HEK293 (cell line): ENCODE results near the gene JADE3.

Experiments used
- REPIN1 ChIP-seq: fragments of 450-650 bp; formaldehyde crosslinking; IDR thresholded peaks from 2 replicates; pipeline ENCODE4 v1.5.1; 2017; ENCODE audit warnings: missing biosample characterization, missing genetic modification characterization, low read depth
- ZBTB21 ChIP-seq: fragments of 450-650 bp; formaldehyde crosslinking; IDR thresholded peaks from 2 replicates; pipeline ENCODE4 v1.5.1; 2017; ENCODE audit warnings: missing biosample characterization, missing genetic modification characterization
- ZNF133 ChIP-seq: fragments of 450-650 bp; formaldehyde crosslinking; IDR thresholded peaks from 2 replicates; pipeline ENCODE4 v1.5.1; 2016; ENCODE audit warnings: missing biosample characterization, missing genetic modification characterization
- ZNF146 ChIP-seq: fragments of 450-650 bp; formaldehyde crosslinking; IDR thresholded peaks from 2 replicates; pipeline ENCODE4 v1.5.1; 2016; ENCODE audit warnings: missing biosample characterization, missing genetic modification characterization
- ZNF335 ChIP-seq: fragments of 450-650 bp; formaldehyde crosslinking; conservative IDR thresholded peaks from 2 replicates; pipeline ENCODE4 v1.5.1; 2016; ENCODE audit warnings: missing biosample characterization, missing genetic modification characterization
- ZNF558 ChIP-seq: fragments of 450-650 bp; formaldehyde crosslinking; IDR thresholded peaks from 2 replicates; pipeline ENCODE4 v1.5.1; 2016; ENCODE audit warnings: missing biosample characterization, missing genetic modification characterization
- TF ChIP-seq, protein P1 (sequence below): fragments of 450-650 bp; formaldehyde crosslinking; IDR thresholded peaks from 2 replicates; pipeline ENCODE4 v1.5.1; 2016; ENCODE audit warnings: missing biosample characterization, missing genetic modification characterization
- TF ChIP-seq, protein P2 (sequence below): fragments of 450-650 bp; formaldehyde crosslinking; IDR thresholded peaks from 2 replicates; pipeline ENCODE4 v1.5.1; 2016; ENCODE audit warnings: missing biosample characterization, missing genetic modification characterization
- TF ChIP-seq, protein P3 (sequence below): fragments of 450-650 bp; formaldehyde crosslinking; IDR thresholded peaks from 2 replicates; pipeline ENCODE4 v1.5.1; 2016; ENCODE audit warnings: missing biosample characterization, missing genetic modification characterization
- TF ChIP-seq, protein P4 (sequence below): fragments of 450-650 bp; formaldehyde crosslinking; IDR thresholded peaks from 2 replicates; pipeline ENCODE4 v1.5.1; 2016; ENCODE audit warnings: missing biosample characterization, missing genetic modification characterization, low read depth
- TF ChIP-seq, protein P5 (sequence below): fragments of 450-650 bp; formaldehyde crosslinking; IDR thresholded peaks from 2 replicates; pipeline ENCODE4 v1.5.1; 2016; ENCODE audit warnings: missing biosample characterization, missing genetic modification characterization

DNA sequence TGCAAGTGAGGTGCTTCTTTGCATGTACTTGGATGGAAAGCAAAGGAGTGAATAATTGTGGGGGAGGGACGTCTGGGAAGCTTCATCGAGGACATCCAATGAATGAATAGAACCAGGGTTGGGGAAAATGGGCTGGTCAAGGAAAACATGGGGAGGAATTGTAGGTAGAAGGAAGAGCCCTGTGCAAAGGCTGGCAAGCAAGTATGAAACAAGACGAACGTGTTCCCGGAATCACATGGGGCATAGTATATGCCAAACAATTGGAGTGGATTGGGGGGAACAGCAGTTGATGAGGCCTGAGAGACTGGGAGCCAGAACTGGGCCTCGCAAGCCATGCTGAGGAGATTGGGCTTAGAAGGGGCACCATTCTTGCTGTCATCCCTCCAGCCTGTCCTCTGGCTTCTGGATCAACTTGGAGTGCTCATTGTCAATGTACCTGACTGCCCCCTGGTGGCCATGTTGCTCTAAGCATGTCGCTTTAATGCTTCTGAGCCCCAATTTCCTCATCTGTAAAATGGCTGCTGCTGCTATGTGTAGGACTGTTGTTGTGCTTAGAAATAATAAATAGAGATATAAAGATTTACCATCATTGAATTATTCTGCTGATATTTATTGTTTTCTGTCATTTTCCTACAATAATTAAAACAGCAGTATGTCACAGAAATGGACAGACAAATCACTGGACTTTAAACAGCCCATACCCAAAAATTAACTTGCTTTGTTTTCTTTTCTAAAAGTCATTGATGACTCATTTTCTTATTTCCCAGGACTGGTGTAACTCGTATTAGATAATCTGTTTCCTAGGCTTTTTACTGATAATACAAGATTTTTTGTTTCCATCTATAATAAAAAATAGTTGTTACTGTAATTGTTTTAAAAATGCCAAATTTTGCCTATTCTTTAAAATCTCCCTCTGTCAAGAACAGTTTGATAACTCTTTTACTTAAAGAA lies 66.4 kb downstream of the JADE3 start:
- TF ChIP-seq, protein P1, sequence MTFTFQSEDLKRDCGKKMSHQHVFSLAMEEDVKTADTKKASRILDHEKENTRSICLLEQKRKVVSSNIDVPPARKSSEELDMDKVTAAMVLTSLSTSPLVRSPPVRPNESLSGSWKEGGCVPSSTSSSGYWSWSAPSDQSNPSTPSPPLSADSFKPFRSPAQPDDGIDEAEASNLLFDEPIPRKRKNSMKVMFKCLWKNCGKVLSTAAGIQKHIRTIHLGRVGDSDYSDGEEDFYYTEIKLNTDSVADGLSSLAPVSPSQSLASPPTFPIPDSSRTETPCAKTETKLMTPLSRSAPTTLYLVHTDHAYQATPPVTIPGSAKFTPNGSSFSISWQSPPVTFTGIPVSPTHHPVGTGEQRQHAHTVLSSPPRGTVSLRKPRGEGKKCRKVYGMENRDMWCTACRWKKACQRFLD (tag by site-specific recombination) = no peak
- TF ChIP-seq ZNF146 (tag by site-specific recombination) = no peak
- no peak for TF ChIP-seq REPIN1
- no peak for TF ChIP-seq ZNF558 (tag by site-specific recombination)
- TF ChIP-seq, protein P2, sequence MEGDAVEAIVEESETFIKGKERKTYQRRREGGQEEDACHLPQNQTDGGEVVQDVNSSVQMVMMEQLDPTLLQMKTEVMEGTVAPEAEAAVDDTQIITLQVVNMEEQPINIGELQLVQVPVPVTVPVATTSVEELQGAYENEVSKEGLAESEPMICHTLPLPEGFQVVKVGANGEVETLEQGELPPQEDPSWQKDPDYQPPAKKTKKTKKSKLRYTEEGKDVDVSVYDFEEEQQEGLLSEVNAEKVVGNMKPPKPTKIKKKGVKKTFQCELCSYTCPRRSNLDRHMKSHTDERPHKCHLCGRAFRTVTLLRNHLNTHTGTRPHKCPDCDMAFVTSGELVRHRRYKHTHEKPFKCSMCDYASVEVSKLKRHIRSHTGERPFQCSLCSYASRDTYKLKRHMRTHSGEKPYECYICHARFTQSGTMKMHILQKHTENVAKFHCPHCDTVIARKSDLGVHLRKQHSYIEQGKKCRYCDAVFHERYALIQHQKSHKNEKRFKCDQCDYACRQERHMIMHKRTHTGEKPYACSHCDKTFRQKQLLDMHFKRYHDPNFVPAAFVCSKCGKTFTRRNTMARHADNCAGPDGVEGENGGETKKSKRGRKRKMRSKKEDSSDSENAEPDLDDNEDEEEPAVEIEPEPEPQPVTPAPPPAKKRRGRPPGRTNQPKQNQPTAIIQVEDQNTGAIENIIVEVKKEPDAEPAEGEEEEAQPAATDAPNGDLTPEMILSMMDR (tag by site-specific recombination) = peak; percentile 67; the same call in 1 of the 2 replicates
- TF ChIP-seq ZNF133 (tag by site-specific recombination) = no peak
- TF ChIP-seq, protein P3, sequence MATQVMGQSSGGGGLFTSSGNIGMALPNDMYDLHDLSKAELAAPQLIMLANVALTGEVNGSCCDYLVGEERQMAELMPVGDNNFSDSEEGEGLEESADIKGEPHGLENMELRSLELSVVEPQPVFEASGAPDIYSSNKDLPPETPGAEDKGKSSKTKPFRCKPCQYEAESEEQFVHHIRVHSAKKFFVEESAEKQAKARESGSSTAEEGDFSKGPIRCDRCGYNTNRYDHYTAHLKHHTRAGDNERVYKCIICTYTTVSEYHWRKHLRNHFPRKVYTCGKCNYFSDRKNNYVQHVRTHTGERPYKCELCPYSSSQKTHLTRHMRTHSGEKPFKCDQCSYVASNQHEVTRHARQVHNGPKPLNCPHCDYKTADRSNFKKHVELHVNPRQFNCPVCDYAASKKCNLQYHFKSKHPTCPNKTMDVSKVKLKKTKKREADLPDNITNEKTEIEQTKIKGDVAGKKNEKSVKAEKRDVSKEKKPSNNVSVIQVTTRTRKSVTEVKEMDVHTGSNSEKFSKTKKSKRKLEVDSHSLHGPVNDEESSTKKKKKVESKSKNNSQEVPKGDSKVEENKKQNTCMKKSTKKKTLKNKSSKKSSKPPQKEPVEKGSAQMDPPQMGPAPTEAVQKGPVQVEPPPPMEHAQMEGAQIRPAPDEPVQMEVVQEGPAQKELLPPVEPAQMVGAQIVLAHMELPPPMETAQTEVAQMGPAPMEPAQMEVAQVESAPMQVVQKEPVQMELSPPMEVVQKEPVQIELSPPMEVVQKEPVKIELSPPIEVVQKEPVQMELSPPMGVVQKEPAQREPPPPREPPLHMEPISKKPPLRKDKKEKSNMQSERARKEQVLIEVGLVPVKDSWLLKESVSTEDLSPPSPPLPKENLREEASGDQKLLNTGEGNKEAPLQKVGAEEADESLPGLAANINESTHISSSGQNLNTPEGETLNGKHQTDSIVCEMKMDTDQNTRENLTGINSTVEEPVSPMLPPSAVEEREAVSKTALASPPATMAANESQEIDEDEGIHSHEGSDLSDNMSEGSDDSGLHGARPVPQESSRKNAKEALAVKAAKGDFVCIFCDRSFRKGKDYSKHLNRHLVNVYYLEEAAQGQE = no peak
- TF ChIP-seq ZBTB21 (tag by site-specific recombination) = no peak
- TF ChIP-seq, protein P4, sequence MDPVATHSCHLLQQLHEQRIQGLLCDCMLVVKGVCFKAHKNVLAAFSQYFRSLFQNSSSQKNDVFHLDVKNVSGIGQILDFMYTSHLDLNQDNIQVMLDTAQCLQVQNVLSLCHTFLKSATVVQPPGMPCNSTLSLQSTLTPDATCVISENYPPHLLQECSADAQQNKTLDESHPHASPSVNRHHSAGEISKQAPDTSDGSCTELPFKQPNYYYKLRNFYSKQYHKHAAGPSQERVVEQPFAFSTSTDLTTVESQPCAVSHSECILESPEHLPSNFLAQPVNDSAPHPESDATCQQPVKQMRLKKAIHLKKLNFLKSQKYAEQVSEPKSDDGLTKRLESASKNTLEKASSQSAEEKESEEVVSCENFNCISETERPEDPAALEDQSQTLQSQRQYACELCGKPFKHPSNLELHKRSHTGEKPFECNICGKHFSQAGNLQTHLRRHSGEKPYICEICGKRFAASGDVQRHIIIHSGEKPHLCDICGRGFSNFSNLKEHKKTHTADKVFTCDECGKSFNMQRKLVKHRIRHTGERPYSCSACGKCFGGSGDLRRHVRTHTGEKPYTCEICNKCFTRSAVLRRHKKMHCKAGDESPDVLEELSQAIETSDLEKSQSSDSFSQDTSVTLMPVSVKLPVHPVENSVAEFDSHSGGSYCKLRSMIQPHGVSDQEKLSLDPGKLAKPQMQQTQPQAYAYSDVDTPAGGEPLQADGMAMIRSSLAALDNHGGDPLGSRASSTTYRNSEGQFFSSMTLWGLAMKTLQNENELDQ (tag by site-specific recombination) = no peak
- TF ChIP-seq ZNF335 (tag by site-specific recombination) = no peak
- TF ChIP-seq, protein P5, sequence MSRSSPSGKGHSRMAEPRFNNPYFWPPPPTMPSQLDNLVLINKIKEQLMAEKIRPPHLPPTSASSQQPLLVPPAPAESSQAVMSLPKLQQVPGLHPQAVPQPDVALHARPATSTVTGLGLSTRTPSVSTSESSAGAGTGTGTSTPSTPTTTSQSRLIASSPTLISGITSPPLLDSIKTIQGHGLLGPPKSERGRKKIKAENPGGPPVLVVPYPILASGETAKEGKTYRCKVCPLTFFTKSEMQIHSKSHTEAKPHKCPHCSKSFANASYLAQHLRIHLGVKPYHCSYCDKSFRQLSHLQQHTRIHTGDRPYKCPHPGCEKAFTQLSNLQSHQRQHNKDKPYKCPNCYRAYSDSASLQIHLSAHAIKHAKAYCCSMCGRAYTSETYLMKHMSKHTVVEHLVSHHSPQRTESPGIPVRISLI (tag by site-specific recombination) = no peak
